NCI-H510A (cell line): ENCODE measurements around the gene SPATA46.

Source experiments
- DNase-seq: peaks from one replicate; lab custom pipeline; 2025; lab: John Stamatoyannopoulos, UW

The SPATA46 gene

DNA sequence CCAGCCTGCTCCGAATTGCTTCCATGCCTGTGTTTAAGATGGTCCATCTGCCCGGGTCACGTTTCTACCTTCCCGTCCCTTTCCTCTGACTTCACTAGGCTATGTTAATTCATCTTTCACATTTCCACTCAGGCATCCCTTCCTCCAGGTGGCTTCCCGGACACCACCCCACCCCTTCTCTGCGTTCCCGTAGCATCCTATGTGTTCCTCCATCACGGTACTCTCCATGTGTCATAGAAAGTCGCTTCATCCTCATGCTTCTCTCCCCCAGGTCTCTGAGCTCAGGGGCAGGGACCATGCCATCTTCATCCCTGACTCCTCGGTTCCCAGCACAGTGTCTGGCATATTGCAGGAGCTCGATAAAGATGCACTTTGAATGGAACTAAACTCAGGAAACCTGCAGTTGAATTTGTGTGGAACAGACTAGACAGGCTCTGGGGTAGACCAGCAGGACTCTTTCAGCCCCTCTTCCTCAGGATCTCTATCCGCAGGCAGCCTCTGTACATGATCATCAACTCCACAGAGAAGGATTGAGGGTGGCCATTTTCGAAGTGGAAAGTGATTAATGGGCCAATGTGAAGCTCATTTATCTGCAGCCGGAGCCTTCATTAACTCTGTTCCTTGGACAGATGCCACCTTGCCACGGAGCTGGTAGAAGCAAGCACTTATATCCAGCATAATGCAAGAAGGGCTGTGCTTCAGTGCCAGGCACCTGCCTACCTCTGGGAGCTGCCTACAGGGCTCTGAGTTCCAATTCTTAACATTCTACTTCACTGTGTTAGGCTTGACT is 13.9 kb upstream of the SPATA46 start:
- DNase-seq: no peak

DNA sequence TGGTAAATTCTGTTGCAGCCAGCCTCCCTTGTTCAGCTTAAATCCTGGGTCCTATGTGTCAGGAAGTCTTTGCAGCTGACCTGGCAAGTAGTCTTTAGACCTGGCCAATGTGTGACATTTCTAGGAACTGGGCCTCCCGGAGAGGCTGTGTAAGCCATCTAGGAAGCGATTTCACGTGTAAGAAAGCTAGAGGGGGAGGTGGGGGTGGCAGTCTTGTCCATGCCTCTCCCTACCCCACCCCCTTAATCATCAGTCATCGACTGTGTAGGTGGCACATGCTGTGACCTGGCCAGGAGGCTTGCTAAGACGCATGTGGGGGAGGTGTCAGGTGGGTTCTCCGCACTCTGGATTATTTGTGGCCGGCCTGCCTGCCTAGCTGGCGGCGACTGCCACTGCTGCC is 13.3 kb upstream of the SPATA46 start:
- no peak for DNase-seq

DNA sequence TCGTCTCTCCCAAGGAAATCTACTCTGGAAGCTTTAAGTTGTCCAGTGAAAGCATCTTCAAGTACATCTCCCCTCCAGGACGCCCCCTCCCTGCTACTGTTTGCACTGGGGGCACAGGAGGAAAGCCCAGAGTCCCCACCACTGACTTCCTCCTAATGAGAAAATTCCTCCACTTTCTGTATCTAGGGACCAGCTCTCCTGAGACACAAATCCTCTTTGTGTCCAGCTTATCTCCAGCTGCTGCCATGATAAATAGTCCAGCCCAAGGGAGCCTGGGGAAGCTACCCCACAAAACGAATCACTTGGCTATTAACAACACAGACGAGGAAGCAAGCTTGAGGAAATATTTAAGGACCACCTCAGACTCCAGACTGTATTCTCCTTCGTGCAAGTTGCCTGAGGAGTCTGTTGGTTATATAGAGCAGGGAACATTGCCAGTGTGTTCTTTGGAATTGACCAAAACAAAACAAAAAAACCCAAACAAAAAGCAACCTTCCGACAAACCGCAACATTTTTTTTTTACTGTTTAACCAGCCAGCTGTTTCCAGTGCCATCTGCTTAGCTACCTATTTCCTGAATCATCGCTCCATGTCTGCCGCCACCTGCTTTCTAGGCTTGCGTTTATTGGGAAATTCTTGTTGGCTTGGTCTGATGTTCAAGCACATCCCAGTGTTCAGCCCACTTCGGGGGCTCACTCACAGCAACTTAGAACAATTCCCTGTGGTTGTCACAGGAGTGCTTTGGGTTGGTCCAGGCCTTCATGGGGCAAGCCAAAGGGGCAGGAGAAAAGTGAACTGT is 12.6 kb upstream of the SPATA46 start:
- no peak for DNase-seq

DNA sequence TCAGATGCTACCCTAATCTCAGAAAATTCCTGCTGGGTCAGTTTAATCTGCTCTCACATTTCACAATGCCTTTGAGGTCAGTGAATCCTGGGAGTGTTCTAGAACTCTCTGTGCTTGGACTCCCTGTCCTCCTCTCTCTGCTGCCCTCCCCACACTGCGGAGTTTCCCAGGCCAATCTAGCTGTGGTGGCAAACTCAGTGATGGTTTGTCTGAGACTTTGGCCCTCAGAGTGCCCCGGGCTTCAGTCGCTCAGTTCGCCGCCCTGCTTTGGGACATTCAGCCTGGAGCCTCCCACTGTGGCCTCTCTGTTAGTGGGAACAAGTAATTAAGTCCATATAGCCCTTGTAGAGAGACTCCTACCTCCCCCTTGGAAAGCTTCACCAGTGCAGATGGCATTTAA is 12.0 kb upstream of the SPATA46 start:
- DNase-seq: no peak

DNA sequence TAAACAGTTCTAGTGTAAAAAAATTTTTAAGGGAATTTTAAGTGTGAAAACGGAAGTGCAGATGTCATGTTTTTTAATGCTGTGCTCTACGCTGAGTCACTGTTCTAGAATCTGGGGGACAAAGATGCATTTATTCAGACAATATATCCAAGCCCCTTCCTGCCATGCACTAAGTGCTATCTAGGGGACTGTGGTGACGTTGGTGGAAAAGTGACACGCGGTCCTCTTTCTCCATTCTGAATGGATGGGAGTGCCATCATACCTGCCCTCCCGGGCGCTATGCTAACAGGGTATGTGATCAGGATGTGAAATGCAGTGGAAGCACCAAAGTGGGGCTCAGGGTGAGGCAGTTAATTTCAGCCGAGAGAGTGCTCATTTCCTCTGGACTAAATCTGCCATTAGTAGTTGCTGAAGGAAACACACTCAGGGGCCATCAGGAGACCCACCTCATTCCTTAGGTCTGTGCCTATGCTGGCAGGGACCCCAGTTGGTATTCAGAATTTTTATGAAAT is 11.5 kb upstream of the SPATA46 start:
- DNase-seq: no peak

DNA sequence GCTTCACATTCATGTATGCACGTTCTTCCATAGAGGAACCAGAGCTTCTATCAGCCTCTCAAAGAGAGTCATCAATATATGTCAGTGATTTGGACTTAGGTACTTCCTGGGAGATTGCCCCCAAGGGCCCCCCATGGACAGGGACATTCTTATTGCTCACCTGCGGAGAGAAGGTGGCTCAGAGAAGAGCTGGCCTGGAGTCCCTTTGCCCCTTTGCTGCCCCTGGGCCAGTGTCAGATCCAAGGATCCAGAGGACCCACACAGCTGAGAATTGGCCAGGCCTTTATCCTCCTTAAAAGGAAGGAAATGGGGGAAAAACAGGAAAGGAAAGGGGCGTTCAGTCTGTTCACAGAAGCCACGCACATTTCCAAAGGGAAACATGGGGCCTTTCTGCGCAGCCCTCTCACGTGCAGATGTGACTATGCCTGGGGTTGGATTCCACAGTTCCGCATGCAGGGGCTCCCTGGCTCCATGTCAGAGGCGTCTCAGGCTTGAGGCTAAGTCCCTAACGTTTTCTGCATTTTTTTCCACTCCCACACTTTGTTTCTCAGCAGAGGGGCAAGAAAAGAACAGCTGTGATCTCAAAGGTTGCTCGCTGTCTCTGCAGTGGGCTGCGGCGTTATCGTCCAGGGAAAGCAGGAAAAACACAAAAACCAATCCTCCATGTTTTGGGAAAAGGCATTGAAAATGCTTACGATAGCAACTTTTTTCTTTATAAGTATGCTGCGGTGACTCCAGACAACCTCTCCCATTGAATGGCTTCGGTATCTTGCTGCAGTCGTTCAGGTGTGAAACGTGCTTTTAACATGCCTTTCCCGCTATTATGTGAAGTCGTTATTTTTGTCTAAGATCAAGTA is 10.8 kb upstream of the SPATA46 start:
- no peak for DNase-seq

DNA sequence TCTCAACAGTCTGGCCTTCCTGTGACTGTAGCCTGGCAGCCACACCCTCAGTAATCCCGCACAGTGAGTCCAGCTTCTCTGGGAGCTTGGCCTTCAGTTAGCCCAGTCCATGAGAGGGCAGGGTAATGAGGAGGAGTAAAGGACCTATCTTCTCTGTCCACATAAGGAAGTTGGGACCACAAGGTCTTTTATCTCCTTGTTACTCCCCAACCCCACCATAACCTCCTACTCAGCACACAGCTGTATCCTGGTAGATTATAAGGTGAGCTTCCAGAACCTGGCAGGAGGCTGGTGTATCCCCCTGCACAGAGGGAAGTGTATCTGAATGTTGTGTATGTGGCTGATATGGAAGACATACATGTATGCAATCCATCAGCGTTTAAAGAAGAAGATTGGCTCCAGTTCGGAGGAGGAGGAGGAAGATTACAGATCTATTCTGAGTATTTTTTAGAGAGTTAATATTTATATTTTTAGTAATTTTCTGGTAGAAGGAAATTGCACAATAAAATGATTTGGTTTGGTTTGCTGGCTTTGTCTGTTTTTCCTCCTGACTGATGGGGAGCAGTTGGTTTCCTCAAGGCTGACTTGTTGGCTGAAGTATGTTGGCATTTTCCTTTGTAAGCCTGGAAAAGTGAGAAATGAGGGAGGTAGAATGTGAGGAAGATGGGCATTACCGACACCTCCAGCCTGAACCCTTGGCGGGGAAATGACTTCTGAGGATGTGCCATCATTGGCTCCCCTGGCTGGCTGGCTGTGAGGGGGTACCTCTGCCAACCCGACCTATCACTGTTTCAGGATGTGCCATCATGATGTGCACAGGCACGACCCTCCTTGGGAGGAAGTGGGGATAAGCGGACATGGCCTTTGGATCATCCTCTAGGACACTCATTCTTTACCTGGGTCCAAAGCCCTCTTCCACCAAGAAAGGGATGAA is 9.9 kb upstream of the SPATA46 start:
- no peak for DNase-seq

DNA sequence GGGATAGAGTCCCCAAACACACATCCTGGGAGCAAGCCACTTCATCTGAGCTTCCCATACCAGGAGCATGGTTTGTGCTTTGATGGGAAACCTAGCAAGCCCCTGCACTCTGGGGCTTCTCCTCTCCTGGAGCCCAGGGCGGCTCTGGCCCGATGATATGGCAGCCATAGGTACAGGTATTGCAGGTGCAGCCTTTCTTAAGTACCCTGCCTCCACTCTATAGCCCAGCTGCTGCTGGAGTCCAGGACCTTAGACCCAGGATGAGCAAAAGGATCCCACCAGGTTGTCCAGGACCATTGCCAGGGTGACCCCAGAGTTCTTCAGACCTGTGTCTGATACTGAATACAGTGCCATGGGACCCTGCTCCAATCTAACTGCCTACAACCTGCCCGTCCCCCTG is 9.0 kb upstream of the SPATA46 start:
- no peak for DNase-seq

DNA sequence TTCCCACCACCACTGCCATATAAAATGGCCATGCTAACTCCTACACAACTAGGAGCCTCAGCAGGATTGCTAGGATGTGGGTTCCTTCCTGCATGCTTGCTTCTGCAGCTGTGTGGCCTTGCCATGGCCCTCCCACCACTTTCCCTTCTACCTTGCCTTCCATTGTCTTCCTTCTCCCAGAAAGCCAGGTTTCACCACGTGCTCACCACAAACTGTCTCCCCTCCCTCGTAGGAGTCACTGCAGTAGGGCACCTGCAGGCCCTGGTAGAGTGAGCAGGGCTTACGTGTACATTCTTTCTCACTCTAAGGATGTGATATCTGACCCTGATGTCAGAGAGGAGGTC is 8.6 kb upstream of the SPATA46 start:
- no peak for DNase-seq

DNA sequence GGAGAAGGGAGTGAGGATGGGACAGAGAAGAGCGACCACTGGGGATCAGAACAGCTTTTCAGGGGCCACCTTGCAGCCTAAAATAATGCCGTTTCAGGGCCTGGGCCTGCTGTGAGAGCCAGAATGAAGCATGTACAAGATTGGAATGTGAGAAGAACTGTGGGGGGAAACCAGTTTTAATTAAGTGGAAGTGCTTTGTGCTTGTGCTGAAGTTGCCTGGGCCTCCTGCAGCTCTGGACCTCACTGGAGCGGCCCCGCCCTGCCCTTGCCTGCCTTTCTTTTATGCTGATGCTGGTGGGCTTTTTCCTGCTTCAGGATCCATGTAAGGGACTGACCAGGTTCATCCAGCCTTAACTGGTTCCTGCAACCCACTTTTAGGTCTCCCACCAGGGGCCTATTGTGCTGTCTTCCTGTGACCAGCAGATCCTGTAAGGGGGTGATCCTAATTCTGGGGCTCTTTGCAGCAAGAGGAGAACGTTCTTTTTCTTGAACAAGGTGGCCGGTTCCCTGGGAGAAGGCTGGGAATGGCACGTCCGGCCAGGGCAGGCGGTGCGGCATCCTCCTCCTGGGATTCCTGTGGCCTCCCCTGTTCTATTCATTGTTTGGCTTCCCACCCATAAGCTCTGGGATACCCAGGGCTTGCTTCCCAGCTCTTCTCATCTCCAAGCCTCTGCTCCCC is 8.1 kb upstream of the SPATA46 start:
- DNase-seq: no peak

DNA sequence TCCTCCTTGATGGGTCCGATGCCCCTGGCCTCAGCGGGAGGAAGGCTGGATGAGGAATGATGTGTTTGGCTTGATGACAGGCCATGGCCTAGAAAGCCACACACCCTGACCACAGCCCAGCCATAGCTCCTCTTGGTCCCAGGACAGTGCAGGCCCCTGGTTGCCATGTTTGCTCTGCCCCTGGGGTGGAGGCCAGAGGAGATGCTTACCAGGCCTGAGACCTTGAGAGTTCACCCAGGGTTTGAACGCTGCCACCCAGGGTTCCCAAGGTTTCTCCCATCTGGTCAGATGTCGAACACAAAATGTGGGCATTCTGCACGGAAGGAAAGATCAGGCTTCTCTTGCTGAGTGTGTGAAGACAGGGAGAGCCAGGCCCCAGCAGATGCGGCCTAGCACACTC is 7.5 kb upstream of the SPATA46 start:
- no peak for DNase-seq

DNA sequence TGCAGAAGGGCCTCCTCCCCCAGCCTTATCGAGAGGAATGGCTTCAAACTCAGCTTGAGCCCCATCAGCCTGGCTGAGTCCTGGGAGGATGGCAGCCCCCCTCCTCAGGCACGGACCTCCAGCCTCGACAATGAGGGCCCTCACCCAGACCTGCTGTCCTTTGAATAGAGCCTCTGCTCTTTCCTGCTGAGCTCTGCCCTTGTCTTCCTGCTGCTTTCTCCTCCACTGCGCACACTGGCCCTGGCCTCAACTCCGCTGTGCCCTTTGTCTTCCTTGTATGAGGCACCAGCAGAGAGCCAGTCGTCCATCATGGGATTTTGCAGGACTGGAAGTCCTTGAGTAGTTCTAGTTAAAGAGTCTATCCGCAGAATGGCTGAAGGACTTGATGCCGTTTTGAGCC is 6.9 kb upstream of the SPATA46 start:
- DNase-seq: no peak

DNA sequence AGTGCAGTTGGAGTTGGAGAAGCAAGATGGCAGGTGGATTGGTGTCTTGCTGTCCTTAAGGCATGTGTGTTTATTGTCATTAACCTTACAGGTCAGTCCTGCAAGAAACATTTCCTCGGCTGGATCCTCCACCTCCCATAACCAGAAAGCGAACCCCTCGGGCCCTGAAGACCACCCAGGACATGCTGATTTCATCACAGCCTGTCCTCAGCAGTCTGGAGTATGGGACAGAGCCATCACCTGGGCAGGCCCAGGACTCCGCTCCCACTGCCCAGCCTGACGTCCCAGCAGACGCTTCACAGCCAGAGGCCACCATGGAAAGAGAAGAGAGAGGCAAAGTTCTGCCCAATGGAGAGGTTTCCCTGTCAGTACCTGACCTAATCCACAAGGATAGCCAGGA is 6.4 kb upstream of the SPATA46 start:
- no peak for DNase-seq

DNA sequence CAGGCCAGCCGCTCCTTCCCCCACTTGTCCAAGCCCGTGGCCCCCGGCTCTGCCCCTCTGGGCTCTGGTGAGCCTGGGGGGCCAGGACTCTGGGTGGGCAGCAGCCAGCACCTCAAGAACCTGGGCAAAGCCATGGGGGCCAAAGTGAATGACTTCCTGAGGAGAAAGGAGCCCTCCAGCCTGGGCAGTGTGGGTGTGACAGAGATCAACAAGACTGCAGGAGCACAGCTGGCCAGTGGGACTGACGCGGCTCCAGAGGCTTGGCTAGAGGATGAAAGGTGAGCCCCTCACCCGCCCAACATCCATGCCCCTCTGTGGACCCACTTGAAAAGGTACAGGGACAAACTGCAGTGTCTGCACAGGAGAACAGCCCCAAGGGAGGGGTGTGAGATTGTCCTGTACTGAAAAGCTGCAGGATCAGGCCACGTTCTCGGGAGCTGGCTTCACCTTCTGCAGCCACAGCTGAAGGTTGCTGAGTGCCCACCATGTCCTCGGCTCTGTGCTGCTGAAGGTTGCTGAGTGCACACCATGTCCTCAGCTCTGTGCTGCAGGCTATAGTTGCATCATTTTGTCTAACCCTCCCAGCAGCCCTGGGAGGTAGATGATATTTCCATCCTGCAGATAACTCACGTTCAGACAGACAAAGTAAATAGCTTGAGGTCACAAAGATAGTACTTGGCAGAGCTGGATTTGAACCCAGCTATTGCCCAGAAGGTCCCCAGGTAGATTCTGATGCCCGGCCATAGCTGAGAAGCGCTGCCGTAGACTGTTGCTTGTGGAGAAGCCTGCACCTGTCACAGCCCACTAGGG is 5.5 kb upstream of the SPATA46 start:
- no peak for DNase-seq

DNA sequence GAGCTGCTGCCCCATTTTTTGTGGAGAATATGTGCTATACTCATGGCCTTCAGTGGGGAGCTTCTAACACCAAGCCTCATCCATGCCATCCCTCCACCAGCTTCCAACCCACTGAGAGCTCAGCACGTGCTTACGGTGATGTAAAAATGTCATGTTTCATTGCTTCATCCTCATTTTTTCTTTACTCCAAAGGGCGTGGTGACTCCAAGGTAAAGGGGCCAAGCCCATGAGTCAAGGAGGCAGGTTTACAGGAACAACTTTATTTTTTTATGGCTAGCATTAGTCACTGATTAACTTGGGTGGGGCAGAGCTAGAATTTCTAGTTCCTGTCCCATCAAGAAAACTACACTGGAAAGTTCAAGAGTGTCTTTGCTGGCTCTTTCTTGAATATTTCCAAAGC is 4.7 kb upstream of the SPATA46 start, which contains the start of gene C1orf226:
TSS of gene C1orf226 (plus strand) at position 346 of the 400 bp plus-strand sequence. CDS start 174 bp downstream, outside the sequence.
- DNase-seq: no peak

DNA sequence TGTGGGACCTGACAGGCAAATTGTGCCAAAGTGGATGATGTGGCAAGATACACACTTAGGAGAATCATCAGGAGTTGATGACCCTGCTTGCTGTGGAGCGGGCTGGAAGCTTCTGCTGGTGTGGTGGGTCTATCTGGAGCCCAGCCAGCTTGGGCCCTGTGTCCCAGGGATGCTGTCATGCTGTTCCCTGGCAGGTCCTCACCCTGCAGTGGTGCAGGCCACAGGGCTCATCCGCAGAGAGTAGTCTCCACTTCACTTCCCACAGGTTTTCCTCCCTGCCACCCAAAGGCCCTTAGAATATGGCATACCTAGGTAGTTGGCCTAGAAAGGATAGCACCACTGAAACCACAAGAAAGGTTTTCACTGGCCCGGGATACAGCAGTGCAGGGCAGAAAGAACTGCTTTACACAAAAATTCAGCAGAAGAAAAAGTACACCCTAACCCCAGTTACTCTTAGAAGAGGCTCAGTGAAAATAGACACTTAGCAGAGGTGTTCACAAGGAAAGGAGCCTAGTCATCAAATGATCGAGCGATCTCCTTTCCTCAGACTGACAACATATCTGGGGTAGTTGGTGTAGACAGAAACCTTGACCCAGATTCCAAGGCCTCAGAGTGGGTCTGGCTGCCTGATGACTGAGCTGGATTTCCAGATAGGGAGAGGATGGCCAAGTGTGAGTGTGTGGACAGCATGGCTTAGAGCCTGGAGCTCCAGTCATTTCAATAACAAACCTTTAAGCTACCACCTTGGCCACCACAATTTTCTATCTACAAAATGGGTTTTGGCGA is 3.6 kb upstream of the SPATA46 start:
- DNase-seq: no peak

DNA sequence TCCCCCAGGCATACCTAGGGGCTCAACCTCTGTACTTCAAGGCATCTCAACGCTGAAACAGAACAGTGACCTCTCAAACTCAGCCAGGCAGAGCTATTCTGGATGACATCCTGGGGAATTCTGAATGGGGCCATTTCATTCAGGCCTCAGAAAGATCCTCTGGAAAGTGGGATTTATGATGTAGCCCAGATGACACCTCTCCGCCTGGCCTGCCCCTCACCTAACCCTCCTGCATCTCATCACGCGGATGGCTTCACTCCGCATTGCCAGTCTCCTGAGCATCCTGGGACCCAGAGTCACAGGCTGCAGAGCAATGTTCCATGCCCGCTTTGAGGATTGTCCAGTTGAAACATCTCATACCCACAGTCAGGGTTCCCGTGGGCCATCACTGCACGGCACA is 1.2 kb downstream of the SPATA46 start:
- DNase-seq: no peak

DNA sequence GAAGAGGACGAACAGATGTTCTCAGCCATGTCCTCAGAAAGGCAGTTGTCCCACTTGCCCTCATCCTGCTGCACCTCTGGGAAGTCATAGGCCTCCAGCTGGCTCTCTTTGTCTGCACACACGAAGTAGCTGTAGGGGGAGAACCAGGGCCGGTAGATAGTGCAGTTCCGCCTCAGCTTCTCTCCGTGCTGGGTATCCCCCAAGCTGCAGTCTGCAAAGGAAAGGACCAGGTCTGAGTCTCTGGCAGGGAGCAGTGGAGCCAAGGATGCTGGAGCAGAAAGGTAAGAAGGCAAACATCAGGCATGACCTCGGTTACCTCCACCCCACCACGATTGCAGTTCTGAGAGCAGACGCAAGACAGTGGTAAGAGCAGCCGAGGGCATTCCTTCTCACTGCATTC is 2.2 kb downstream of the SPATA46 start:
- no peak for DNase-seq
